ENCODE results near the gene GPR141. TPM values are rescaled to one million over a fixed set of nuclear protein-coding genes. Genes with fewer than 3 reads are reported as not detected.

GPR141 gene
- total and polyA plus RNA-seq, 2 donors from 2014 or later: 3.3 TPM; not detected in 1

- H3K27me3 ChIP-seq (ENCODE audit: control insufficient read depth, insufficient read depth, low read length): no peaks in the 10 kb centered on the region
- DNase-seq: no peak
- H3K4me3 ChIP-seq (ENCODE audit: low read length in 3 of 3): no peak overlapping the region
- no peak overlapping the region for H3K9ac ChIP-seq (ENCODE audit: low read length in 3 of 3)
- TF ChIP-seq, protein P1, sequence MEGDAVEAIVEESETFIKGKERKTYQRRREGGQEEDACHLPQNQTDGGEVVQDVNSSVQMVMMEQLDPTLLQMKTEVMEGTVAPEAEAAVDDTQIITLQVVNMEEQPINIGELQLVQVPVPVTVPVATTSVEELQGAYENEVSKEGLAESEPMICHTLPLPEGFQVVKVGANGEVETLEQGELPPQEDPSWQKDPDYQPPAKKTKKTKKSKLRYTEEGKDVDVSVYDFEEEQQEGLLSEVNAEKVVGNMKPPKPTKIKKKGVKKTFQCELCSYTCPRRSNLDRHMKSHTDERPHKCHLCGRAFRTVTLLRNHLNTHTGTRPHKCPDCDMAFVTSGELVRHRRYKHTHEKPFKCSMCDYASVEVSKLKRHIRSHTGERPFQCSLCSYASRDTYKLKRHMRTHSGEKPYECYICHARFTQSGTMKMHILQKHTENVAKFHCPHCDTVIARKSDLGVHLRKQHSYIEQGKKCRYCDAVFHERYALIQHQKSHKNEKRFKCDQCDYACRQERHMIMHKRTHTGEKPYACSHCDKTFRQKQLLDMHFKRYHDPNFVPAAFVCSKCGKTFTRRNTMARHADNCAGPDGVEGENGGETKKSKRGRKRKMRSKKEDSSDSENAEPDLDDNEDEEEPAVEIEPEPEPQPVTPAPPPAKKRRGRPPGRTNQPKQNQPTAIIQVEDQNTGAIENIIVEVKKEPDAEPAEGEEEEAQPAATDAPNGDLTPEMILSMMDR (IDR thresholded peaks at IDR 0.05; ENCODE audit: borderline replicate concordance, extremely low read depth, insufficient read depth): no peak
- no peaks in the 10 kb centered on the region for H3K36me3 ChIP-seq (ENCODE audit: control insufficient read depth in 2 of 3, insufficient read depth in 3 of 3, low read length in 3 of 3)
- H3K4me1 ChIP-seq (ENCODE audit: control insufficient read depth in 2 of 3, insufficient read depth in 2 of 3, low read depth in 1 of 3, low read length in 3 of 3): no peaks in the 10 kb centered on the region
- no peak overlapping the region for H3K27ac ChIP-seq (ENCODE audit: low read depth in 2 of 2, low read length in 2 of 2)
- FAIRE-seq: no peak
- intact Hi-C loops (cut with DNase I): no loop called here
- H3K9me3 ChIP-seq (ENCODE audit: control insufficient read depth in 2 of 3, insufficient read depth in 1 of 3, low read length in 3 of 3): no peaks in the 10 kb centered on the region
Observed at GRCh38 chr7:37732888-37733287, 49.3 kb downstream of the GPR141 start.

DNA sequence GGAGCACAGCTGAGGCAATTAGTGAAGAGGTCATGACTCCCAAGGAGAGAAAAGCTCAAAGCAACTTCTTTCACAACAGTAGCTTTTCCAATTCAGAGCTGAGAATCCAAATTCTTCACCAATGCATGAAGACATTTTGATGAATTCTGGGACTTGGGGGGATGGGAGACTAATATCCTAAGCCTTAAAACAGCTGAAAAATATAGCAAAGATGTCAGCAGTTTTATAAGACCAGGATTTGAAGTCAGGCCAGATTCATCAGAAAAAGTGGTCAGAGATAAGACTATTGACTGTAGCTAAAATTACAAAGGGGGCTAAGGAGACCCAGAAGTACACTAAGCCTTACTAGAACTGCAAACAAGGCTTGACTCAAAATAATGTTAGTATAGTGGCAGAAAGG is 51.6 kb downstream of the GPR141 start:
- Histone ChIP-seq H3K36me3 (ENCODE audit: control insufficient read depth in 2 of 3, insufficient read depth in 3 of 3, low read length in 3 of 3) (no peaks in the 10 kb centered on the region), H3K4me1 (ENCODE audit: control insufficient read depth in 2 of 3, insufficient read depth in 2 of 3, low read depth in 1 of 3, low read length in 3 of 3) (no peaks in the 10 kb centered on the region), H3K9me3 (ENCODE audit: control insufficient read depth in 2 of 3, insufficient read depth in 1 of 3, low read length in 3 of 3) (no peaks in the 10 kb centered on the region), H3K9ac (ENCODE audit: low read length in 3 of 3) (no peak overlapping the region), H3K27me3 (ENCODE audit: control insufficient read depth, insufficient read depth, low read length) (no peaks in the 10 kb centered on the region), H3K27ac (ENCODE audit: low read depth in 2 of 2, low read length in 2 of 2) (no peak overlapping the region), H3K4me3 (ENCODE audit: low read length in 3 of 3) (no peak overlapping the region)
- intact Hi-C loops (cut with DNase I): no loop called here
- no peak for DNase-seq
- TF ChIP-seq, protein P1 (IDR thresholded peaks at IDR 0.05; ENCODE audit: borderline replicate concordance, extremely low read depth, insufficient read depth): no peak
- no peak for FAIRE-seq

DNA sequence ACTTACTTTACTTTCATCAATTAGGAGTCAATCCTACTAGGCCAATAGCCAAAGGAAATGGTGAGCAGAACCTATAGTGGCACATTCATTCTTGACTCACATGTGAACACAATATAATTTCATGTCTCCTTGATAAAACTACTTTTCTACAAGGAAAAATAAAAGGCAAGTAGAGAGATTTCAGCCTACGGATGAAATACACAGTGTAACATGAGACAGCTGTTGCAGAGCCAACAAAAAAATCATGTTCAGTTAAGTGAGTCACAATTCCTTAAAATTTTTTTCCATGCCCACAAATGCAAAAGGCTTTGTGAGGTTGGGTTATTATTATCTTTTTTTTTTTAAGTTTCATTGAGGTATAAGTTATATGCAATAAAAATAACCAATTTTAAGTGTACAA is 54.8 kb downstream of the GPR141 start:
- Histone ChIP-seq H3K27ac (ENCODE audit: low read depth in 2 of 2, low read length in 2 of 2) (no peak overlapping the region), H3K4me3 (ENCODE audit: low read length in 3 of 3) (no peak overlapping the region), H3K9ac (ENCODE audit: low read length in 3 of 3) (no peak overlapping the region), H3K27me3 (ENCODE audit: control insufficient read depth, insufficient read depth, low read length) (no peaks in the 10 kb centered on the region), H3K36me3 (ENCODE audit: control insufficient read depth in 2 of 3, insufficient read depth in 3 of 3, low read length in 3 of 3) (no peaks in the 10 kb centered on the region), H3K4me1 (ENCODE audit: control insufficient read depth in 2 of 3, insufficient read depth in 2 of 3, low read depth in 1 of 3, low read length in 3 of 3) (no peaks in the 10 kb centered on the region), H3K9me3 (ENCODE audit: control insufficient read depth in 2 of 3, insufficient read depth in 1 of 3, low read length in 3 of 3) (no peaks in the 10 kb centered on the region)
- FAIRE-seq: no peak
- TF ChIP-seq, protein P1 (IDR thresholded peaks at IDR 0.05; ENCODE audit: borderline replicate concordance, extremely low read depth, insufficient read depth): no peak
- DNase-seq: peak in 1 of 5 donors; percentile 41
- intact Hi-C loops (cut with DNase I): no loop called here

DNA sequence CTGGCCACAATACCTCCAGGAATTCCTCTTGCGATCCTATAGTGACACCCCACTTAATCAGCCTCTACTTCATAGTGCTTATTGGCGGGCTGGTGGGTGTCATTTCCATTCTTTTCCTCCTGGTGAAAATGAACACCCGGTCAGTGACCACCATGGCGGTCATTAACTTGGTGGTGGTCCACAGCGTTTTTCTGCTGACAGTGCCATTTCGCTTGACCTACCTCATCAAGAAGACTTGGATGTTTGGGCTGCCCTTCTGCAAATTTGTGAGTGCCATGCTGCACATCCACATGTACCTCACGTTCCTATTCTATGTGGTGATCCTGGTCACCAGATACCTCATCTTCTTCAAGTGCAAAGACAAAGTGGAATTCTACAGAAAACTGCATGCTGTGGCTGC is 56.8 kb downstream of the GPR141 start:
- DNase-seq: no peak
- Histone ChIP-seq H3K27me3 (ENCODE audit: control insufficient read depth, insufficient read depth, low read length) (no peaks in the 10 kb centered on the region), H3K36me3 (ENCODE audit: control insufficient read depth in 2 of 3, insufficient read depth in 3 of 3, low read length in 3 of 3) (no peaks in the 10 kb centered on the region), H3K9me3 (ENCODE audit: control insufficient read depth in 2 of 3, insufficient read depth in 1 of 3, low read length in 3 of 3) (no peaks in the 10 kb centered on the region), H3K4me3 (ENCODE audit: low read length in 3 of 3) (no peak overlapping the region), H3K27ac (ENCODE audit: low read depth in 2 of 2, low read length in 2 of 2) (no peak overlapping the region), H3K9ac (ENCODE audit: low read length in 3 of 3) (no peak overlapping the region), H3K4me1 (ENCODE audit: control insufficient read depth in 2 of 3, insufficient read depth in 2 of 3, low read depth in 1 of 3, low read length in 3 of 3) (no peaks in the 10 kb centered on the region)
- intact Hi-C loops (cut with DNase I): no loop called here
- no peak for FAIRE-seq
- TF ChIP-seq, protein P1 (IDR thresholded peaks at IDR 0.05; ENCODE audit: borderline replicate concordance, extremely low read depth, insufficient read depth): no peak
